ENCODE data around the gene MEGF6. TPM values are rescaled to one million over a fixed set of nuclear protein-coding genes. Genes with fewer than 3 reads are reported as not detected.

Gene MEGF6
- total RNA-seq, 4 donors from 2014 or later = 4.1 to 27.1 (median 11.4) TPM

DNA sequence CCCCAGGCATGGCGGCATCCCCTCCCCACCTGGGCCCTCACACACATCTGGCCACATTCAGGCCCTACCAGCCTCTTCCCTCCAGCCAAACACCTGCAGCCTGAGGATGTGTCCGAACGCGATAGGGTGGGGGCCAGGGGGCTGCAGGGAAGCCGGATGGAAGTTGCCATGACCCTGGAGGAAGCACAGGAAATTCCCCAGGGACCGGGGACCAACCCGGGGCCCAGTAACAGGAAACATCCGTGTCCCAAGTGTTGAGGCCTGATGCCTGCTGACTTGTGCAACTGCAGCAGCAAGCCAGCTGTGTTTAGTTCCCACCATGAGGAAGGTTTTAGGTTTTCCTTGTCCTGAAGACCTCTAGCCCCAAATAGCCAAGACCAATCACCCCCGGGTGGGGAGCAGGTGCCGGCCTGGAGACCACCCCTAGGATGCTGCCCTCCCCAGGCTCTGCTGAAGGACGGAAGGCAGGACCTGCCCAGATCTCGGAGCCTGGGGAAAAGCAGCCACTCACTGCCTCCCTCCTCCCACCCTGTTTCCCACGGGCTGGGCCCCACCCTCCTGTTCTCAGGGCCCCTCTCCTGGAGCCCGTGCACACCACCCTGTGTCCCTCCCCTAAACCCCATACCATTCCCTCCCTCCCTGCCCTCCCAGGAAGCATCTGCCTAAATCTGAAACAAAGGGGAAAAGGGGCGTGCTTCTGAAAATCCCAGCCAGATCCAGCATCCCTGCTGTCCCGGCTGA is 29.8 kb downstream of the MEGF6 start:
- no peak for TF ChIP-seq EP300 (IDR thresholded peaks at IDR 0.05; ENCODE audit: low read depth)
- TF ChIP-seq POLR2AphosphoS5 (IDR thresholded peaks at IDR 0.05) = no peak
- TF ChIP-seq, protein P1, sequence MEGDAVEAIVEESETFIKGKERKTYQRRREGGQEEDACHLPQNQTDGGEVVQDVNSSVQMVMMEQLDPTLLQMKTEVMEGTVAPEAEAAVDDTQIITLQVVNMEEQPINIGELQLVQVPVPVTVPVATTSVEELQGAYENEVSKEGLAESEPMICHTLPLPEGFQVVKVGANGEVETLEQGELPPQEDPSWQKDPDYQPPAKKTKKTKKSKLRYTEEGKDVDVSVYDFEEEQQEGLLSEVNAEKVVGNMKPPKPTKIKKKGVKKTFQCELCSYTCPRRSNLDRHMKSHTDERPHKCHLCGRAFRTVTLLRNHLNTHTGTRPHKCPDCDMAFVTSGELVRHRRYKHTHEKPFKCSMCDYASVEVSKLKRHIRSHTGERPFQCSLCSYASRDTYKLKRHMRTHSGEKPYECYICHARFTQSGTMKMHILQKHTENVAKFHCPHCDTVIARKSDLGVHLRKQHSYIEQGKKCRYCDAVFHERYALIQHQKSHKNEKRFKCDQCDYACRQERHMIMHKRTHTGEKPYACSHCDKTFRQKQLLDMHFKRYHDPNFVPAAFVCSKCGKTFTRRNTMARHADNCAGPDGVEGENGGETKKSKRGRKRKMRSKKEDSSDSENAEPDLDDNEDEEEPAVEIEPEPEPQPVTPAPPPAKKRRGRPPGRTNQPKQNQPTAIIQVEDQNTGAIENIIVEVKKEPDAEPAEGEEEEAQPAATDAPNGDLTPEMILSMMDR (IDR thresholded peaks at IDR 0.05) = no peak
- TF ChIP-seq POLR2A (IDR thresholded peaks at IDR 0.05) = no peak
- H3K9me3 ChIP-seq = no peaks in the 10 kb centered on the region
- H3K4me3 ChIP-seq = no peak overlapping the region
- no peaks in the 10 kb centered on the region for H3K4me1 ChIP-seq
- DNase-seq = no peak
- H3K27ac ChIP-seq = no peak overlapping the region
- H3K27me3 ChIP-seq = no peaks in the 10 kb centered on the region
- in situ Hi-C loops (cut with MboI; ENCODE audit: low pct_ligation_motif_present in 1 of 4, low pct_unique_long_range_greater_than_20kb in 1 of 4, low sequenced_read_pairs in 3 of 4) = no loop called here
- WGBS, 2 donors (ENCODE audit: low coverage in 1 of 2) = 51% methylated on average over 11 of the region's 16 CpGs; no CpG with 5 or more reads in 1 of the 2 donors
- H3K36me3 ChIP-seq = no peaks in the 10 kb centered on the region
- intact Hi-C loops (cut with DNase I; ENCODE audit: low total_unique reads) = no loop called here

DNA sequence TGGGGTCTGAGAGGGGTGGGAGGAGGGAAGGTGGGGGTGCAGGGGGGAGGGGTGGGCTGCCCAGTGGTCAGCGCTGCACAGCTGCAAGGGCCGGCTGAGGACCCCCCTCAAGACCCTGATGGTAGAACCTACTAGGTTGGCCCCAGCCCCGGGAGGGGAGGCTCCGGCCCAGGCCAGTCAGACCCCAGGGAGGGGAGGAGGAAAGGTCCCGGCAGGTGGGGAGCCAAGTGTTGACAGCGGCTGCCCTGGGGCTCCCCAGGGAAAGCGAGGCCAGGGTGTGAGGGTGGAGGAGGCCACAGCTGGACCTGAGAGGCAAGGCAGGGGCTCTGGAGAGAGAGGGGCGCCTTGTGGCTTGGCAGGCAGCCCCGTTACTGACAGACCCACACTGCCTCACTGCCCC is 31.1 kb downstream of the MEGF6 start:
- Histone ChIP-seq H3K36me3 (no peaks in the 10 kb centered on the region), H3K4me3 (no peak overlapping the region), H3K27me3 (no peaks in the 10 kb centered on the region), H3K4me1 (no peaks in the 10 kb centered on the region), H3K9me3 (no peaks in the 10 kb centered on the region), H3K27ac (no peak overlapping the region)
- TF ChIP-seq POLR2AphosphoS5 (IDR thresholded peaks at IDR 0.05) (no peak), POLR2A (IDR thresholded peaks at IDR 0.05) (no peak), EP300 (IDR thresholded peaks at IDR 0.05; ENCODE audit: low read depth) (no peak)
- TF ChIP-seq, protein P1 (IDR thresholded peaks at IDR 0.05) = no peak
- no peak for DNase-seq
- in situ Hi-C loops (cut with MboI; ENCODE audit: low pct_ligation_motif_present in 1 of 4, low pct_unique_long_range_greater_than_20kb in 1 of 4, low sequenced_read_pairs in 3 of 4) = no loop called here
- WGBS, 2 donors (ENCODE audit: low coverage in 1 of 2) = 75% methylated on average over 9 of the region's 9 CpGs; no CpG with 5 or more reads in 1 of the 2 donors
- intact Hi-C loops (cut with DNase I; ENCODE audit: low total_unique reads) = no loop called here

DNA sequence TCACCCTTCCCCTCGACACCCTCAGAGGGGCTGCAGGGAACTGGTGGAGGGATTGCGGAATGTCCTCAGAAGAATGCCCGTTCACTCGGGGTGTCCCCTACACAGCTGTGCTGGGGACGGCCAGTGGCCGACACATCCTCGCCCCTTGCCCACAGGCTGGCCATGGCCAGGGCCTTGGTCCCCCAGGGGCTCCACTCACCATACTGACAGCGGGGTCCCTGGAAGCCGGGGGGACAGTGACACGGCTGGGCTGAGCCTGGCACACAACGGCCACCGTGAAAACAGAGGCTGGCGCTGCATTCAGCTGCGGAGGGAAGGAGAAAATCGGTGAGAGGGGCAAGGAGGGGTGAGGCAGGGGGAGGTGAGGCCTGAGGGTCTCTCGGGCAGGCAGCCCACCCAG is 31.7 kb downstream of the MEGF6 start:
- no peak for TF ChIP-seq EP300 (IDR thresholded peaks at IDR 0.05; ENCODE audit: low read depth)
- no peak for TF ChIP-seq POLR2AphosphoS5 (IDR thresholded peaks at IDR 0.05)
- TF ChIP-seq, protein P1 (IDR thresholded peaks at IDR 0.05) = no peak
- no peak for TF ChIP-seq POLR2A (IDR thresholded peaks at IDR 0.05)
- DNase-seq = no peak
- in situ Hi-C loops (cut with MboI; ENCODE audit: low pct_ligation_motif_present in 1 of 4, low pct_unique_long_range_greater_than_20kb in 1 of 4, low sequenced_read_pairs in 3 of 4) = no loop called here
- no peaks in the 10 kb centered on the region for H3K9me3 ChIP-seq
- no peaks in the 10 kb centered on the region for H3K27me3 ChIP-seq
- WGBS, 2 donors (ENCODE audit: low coverage in 1 of 2) = 91 to 94% methylated on average over 6 to 12 of the region's 16 CpGs
- no peaks in the 10 kb centered on the region for H3K36me3 ChIP-seq
- H3K4me1 ChIP-seq = no peaks in the 10 kb centered on the region
- no peak overlapping the region for H3K27ac ChIP-seq
- intact Hi-C loops (cut with DNase I; ENCODE audit: low total_unique reads) = no loop called here
- H3K4me3 ChIP-seq = no peak overlapping the region

DNA sequence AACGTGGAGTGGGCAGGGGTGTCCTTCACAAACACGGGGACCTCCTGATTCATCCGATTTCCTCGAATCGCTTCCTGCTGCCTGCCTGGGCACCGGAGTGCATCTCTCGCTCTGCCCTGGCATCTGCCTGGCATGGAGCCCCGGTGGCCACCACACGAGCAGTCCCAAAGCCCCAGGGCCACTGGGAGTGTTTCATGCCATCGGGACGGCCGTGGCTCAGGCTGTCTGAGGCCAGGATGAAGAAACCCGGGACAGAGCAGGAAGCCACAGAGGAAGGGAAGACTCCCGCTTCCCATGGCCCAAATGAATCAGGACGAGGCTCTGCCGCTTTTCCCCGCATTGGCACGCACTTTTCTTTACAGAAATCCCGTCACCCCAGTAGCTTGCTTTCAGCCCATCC is 32.4 kb downstream of the MEGF6 start:
- intact Hi-C loops (cut with DNase I; ENCODE audit: low total_unique reads) = no loop called here
- no peak for TF ChIP-seq EP300 (IDR thresholded peaks at IDR 0.05; ENCODE audit: low read depth)
- TF ChIP-seq POLR2AphosphoS5 (IDR thresholded peaks at IDR 0.05) = no peak
- TF ChIP-seq, protein P1 (IDR thresholded peaks at IDR 0.05) = no peak
- TF ChIP-seq POLR2A (IDR thresholded peaks at IDR 0.05) = no peak
- 77 to 96% methylated on average over 4 to 18 of the region's 19 CpGs for WGBS, 2 donors (ENCODE audit: low coverage in 1 of 2)
- H3K4me3 ChIP-seq = no peak overlapping the region
- H3K36me3 ChIP-seq = no peaks in the 10 kb centered on the region
- H3K4me1 ChIP-seq = no peaks in the 10 kb centered on the region
- in situ Hi-C loops (cut with MboI; ENCODE audit: low pct_ligation_motif_present in 1 of 4, low pct_unique_long_range_greater_than_20kb in 1 of 4, low sequenced_read_pairs in 3 of 4) = no loop called here
- no peaks in the 10 kb centered on the region for H3K9me3 ChIP-seq
- no peak overlapping the region for H3K27ac ChIP-seq
- no peak for DNase-seq
- no peaks in the 10 kb centered on the region for H3K27me3 ChIP-seq
